Measurements from ENCODE around the gene C12orf76.
A peak's percentile ranks its signal among the peaks of the same experiment; 100 is the strongest.

Gene C12orf76

DNA sequence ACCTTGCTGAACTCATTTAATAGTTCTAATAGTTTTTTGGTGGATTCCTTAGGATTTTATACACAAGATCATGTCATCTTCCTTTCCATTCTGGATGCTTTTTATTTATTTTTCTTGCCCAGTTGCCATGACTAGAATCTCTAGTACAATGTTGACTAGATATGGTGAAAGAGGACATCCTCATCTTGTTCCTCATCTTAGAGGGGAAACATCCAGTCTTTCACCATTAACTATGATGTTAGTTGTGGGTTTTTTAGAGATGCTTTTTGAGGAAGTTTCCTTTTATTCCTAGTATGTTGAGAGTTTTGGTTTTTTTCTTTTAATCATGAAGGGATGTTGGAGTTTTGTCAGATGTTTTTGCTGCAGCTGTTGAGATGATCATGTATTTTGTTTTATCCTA, 40.4 kb downstream of the C12orf76 start:
- DNase-seq (ENCODE audit: low spot score): no peak
- TF ChIP-seq, protein P1, sequence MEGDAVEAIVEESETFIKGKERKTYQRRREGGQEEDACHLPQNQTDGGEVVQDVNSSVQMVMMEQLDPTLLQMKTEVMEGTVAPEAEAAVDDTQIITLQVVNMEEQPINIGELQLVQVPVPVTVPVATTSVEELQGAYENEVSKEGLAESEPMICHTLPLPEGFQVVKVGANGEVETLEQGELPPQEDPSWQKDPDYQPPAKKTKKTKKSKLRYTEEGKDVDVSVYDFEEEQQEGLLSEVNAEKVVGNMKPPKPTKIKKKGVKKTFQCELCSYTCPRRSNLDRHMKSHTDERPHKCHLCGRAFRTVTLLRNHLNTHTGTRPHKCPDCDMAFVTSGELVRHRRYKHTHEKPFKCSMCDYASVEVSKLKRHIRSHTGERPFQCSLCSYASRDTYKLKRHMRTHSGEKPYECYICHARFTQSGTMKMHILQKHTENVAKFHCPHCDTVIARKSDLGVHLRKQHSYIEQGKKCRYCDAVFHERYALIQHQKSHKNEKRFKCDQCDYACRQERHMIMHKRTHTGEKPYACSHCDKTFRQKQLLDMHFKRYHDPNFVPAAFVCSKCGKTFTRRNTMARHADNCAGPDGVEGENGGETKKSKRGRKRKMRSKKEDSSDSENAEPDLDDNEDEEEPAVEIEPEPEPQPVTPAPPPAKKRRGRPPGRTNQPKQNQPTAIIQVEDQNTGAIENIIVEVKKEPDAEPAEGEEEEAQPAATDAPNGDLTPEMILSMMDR (IDR thresholded peaks at IDR 0.05; ENCODE audit: extremely low read depth, missing control alignments): no peak

GRCh38 chr12:110006115-110006514, 42.2 kb downstream of the C12orf76 start:
- TF ChIP-seq, protein P1 (IDR thresholded peaks at IDR 0.05; ENCODE audit: extremely low read depth, missing control alignments): no peak
- no peak for DNase-seq (ENCODE audit: low spot score)

GRCh38 chr12:110005319-110005973, 42.9 kb downstream of the C12orf76 start:
- DNase-seq (ENCODE audit: low spot score): no peak
- TF ChIP-seq, protein P1 (IDR thresholded peaks at IDR 0.05; ENCODE audit: extremely low read depth, missing control alignments): no peak

- TF ChIP-seq, protein P1 (IDR thresholded peaks at IDR 0.05; ENCODE audit: extremely low read depth, missing control alignments): no peak
- DNase-seq (ENCODE audit: low spot score): peak; percentile 70
Measured at GRCh38 chr12:110004598-110004997, 43.7 kb downstream of the C12orf76 start.

DNA sequence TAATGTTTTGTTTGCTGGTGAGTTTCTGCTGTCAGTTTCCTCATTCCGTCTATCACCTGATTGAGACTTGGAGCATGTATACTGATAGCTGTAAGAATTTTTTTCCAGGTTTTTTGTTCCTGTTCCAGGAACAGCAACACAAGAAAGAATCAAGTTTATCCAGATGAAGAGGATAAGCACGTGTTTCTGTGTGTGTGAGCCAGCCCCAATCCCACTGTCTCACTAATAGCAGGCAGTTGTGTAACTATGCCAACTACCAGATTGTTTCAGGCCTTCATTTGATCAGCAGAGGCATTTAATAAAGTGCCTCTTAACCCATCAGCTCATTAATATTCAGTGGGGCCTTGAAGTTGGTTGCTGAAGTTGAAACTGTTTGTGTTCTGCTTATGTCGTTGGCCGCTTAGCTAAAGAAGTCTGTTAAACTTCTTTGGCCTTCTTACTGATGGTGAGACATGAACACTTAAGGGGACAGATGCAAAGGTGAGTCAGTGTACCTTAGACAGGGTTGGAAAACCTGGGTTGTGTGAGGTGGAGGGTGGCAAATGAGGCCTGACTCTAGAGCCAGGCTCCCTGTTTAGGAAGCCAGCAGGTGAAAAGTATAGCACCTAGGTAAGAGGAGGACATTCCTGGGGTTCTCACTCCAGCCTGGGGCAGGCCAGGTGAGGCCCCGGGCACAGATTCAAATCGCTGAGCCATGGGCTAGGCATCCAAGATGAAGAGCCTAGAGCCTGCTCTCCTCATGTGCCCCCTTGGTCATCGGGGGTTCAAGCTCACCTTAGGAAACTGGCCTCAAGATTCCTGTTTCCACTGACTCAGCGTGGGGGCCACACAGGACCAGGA, 45.4 kb downstream of the C12orf76 start:
- TF ChIP-seq, protein P1 (IDR thresholded peaks at IDR 0.05; ENCODE audit: extremely low read depth, missing control alignments): no peak
- no peak for DNase-seq (ENCODE audit: low spot score)

DNA sequence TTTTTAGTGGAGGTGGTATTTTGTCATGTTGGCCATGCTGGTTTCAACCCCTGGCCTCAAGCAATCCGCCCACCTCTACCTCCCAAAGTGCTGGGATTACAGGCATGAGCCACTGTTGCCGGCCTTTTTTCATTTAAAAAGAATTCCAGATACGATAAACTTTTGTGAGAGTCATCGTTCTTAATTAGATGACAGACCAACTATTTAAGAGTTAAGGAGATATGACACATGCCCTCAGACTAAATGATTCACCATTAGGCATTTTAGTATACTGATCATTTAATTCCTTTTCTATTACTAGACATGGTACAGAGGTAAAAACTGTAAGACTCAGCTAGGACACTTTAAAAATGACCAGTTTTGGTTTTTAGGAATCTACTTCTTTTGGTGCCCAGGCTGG, 46.7 kb downstream of the C12orf76 start:
- TF ChIP-seq, protein P1 (IDR thresholded peaks at IDR 0.05; ENCODE audit: extremely low read depth, missing control alignments): no peak
- no peak for DNase-seq (ENCODE audit: low spot score)

GRCh38 chr12:109999983-110000505, 48.3 kb downstream of the C12orf76 start:
- TF ChIP-seq, protein P1 (IDR thresholded peaks at IDR 0.05; ENCODE audit: extremely low read depth, missing control alignments): no peak
- no peak for DNase-seq (ENCODE audit: low spot score)

All from GM20000 (cell line).